Measurements from ENCODE around the gene MMP21.

DNA sequence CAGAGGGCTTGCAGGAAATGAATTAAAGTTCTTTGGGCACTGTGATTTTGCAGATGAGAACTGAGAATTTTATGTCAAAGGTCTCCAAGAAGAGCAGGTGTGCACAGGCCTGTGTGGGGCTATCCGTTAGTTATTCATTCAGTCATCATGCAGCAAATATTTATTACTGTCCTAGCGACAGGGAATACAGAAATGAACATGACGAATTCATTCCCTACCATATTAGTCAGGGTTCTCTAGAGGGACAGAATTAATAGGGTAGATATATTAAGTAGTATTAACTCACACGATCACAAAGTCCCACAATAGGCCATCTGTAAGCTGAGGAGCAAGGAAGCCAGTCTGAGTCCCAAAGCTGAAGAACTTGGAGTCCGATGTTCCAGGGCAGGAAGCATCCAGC is 2.9 kb upstream of the MMP21 start:
- no peak for TF ChIP-seq POLR2AphosphoS5 (IDR thresholded peaks at IDR 0.05; ENCODE audit: low read depth, low read length)
- TF ChIP-seq TAF1 (IDR thresholded peaks at IDR 0.05; ENCODE audit: borderline replicate concordance, insufficient read depth, low read length) = no peak
- TF ChIP-seq SIN3A (IDR thresholded peaks at IDR 0.05; ENCODE audit: borderline replicate concordance, insufficient read depth, low read length) = no peak
- TF ChIP-seq, protein P1, sequence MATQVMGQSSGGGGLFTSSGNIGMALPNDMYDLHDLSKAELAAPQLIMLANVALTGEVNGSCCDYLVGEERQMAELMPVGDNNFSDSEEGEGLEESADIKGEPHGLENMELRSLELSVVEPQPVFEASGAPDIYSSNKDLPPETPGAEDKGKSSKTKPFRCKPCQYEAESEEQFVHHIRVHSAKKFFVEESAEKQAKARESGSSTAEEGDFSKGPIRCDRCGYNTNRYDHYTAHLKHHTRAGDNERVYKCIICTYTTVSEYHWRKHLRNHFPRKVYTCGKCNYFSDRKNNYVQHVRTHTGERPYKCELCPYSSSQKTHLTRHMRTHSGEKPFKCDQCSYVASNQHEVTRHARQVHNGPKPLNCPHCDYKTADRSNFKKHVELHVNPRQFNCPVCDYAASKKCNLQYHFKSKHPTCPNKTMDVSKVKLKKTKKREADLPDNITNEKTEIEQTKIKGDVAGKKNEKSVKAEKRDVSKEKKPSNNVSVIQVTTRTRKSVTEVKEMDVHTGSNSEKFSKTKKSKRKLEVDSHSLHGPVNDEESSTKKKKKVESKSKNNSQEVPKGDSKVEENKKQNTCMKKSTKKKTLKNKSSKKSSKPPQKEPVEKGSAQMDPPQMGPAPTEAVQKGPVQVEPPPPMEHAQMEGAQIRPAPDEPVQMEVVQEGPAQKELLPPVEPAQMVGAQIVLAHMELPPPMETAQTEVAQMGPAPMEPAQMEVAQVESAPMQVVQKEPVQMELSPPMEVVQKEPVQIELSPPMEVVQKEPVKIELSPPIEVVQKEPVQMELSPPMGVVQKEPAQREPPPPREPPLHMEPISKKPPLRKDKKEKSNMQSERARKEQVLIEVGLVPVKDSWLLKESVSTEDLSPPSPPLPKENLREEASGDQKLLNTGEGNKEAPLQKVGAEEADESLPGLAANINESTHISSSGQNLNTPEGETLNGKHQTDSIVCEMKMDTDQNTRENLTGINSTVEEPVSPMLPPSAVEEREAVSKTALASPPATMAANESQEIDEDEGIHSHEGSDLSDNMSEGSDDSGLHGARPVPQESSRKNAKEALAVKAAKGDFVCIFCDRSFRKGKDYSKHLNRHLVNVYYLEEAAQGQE (IDR thresholded peaks at IDR 0.05; ENCODE audit: insufficient read depth in 1 of 2, low read depth in 2 of 2, low read length in 2 of 2) = no peak
